COLO668 (cell line): ENCODE data around the gene ATOSA.

Experiments used
- DNase-seq: peaks from one replicate; lab custom pipeline; 2025; ENCODE audit not compliant: unreplicated experiment; lab: John Stamatoyannopoulos, UW

ATOSA gene

GRCh38 chr15:52653431-52653964 is 25.7 kb downstream of the ATOSA start:
- no peak for DNase-seq

GRCh38 chr15:52652984-52653383 is 26.2 kb downstream of the ATOSA start:
- no peak for DNase-seq

GRCh38 chr15:52652286-52652685 is 26.9 kb downstream of the ATOSA start:
- DNase-seq: no peak

- DNase-seq: no peak
Measured at GRCh38 chr15:52651868-52652267, 27.3 kb downstream of the ATOSA start.

- DNase-seq: no peak
Measured at GRCh38 chr15:52651114-52651513, 28.1 kb downstream of the ATOSA start.

GRCh38 chr15:52649686-52650085 is 29.5 kb downstream of the ATOSA start:
- no peak for DNase-seq

- DNase-seq: no peak
Measured at GRCh38 chr15:52645916-52646315, 33.3 kb downstream of the ATOSA start.

- no peak for DNase-seq
Measured at GRCh38 chr15:52642386-52643361, 36.5 kb downstream of the ATOSA start.

- DNase-seq: no peak
Measured at GRCh38 chr15:52636459-52636858, 42.7 kb downstream of the ATOSA start.

- no peak for DNase-seq
Measured at GRCh38 chr15:52635908-52636307, 43.3 kb downstream of the ATOSA start.
